Stomach (tissue), 4 donors: Measurements from ENCODE around the gene NHSL1.

Experiments used
- EP300 ChIP-seq: sonication (generic); formaldehyde crosslinking; IDR thresholded peaks from one replicate; pipeline ENCODE4 v1.6.1; 2017; ENCODE audit warnings: antibody characterized with exemption
- POLR2A ChIP-seq, 4 donors: fragments of 450-650 bp; IDR thresholded peaks; one replicate each; pipeline ENCODE4 v1.6.1; 2016; ENCODE audit warnings: antibody characterized with exemption in 4 of 4, control low read depth in 2 of 4, mild to moderate bottlenecking in 1 of 4, moderate library complexity in 1 of 4
- POLR2AphosphoS5 ChIP-seq, 3 donors: sonication (generic); formaldehyde crosslinking; IDR thresholded peaks; one replicate each; pipeline ENCODE4 v1.6.1; 2016; ENCODE audit warnings: antibody characterized with exemption in 3 of 3
- TF ChIP-seq, protein P1 (sequence below), 7 experiments: fragments of 450-650 bp in 4 of 7; fragments of 200-600 bp in 3 of 7; sonication (generic) in 3 of 7; IDR thresholded peaks; one replicate each; pipeline ENCODE4 v1.5.1; 2016 to 2019; ENCODE audit warnings: antibody characterized with exemption in 7 of 7, control low read depth in 2 of 7, mild to moderate bottlenecking in 1 of 7

GRCh38 chr6:138502546-138502945 is 3.3 kb upstream of the NHSL1 start:
- no peak for TF ChIP-seq POLR2A (IDR thresholded peaks at IDR 0.05)
- TF ChIP-seq, protein P1, sequence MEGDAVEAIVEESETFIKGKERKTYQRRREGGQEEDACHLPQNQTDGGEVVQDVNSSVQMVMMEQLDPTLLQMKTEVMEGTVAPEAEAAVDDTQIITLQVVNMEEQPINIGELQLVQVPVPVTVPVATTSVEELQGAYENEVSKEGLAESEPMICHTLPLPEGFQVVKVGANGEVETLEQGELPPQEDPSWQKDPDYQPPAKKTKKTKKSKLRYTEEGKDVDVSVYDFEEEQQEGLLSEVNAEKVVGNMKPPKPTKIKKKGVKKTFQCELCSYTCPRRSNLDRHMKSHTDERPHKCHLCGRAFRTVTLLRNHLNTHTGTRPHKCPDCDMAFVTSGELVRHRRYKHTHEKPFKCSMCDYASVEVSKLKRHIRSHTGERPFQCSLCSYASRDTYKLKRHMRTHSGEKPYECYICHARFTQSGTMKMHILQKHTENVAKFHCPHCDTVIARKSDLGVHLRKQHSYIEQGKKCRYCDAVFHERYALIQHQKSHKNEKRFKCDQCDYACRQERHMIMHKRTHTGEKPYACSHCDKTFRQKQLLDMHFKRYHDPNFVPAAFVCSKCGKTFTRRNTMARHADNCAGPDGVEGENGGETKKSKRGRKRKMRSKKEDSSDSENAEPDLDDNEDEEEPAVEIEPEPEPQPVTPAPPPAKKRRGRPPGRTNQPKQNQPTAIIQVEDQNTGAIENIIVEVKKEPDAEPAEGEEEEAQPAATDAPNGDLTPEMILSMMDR (IDR thresholded peaks at IDR 0.05): no peak
- no peak for TF ChIP-seq POLR2AphosphoS5 (IDR thresholded peaks at IDR 0.05)
- no peak for TF ChIP-seq EP300
